ENCODE data around the gene CHRNE. TPM values are rescaled to one million over a fixed set of nuclear protein-coding genes. Genes with fewer than 3 reads are reported as not detected.

CHRNE gene
- total RNA-seq, 4 donors from 2014 or later = 0.53 to 5.2 (median 3.6) TPM

- TF ChIP-seq POLR2A (IDR thresholded peaks at IDR 0.05) (no peak), CTCF (IDR thresholded peaks at IDR 0.05) (no peak)
- no peak overlapping the region for H3K4me3 ChIP-seq (ENCODE audit: low read depth, poor library complexity, severe bottlenecking)
- intact Hi-C loops (cut with DNase I; ENCODE audit: low total_unique reads) = no loop called here
- no peak for DNase-seq (ENCODE audit: low spot score in 2 of 2)
- 84 to 89% methylated on average over 31 of the region's 31 CpGs for WGBS, 2 donors
These were observed 9.0 kb downstream of the CHRNE start for GRCh38 chr17:4893721-4894560.

GRCh38 chr17:4893272-4893671 is 9.6 kb downstream of the CHRNE start:
- no peak overlapping the region for H3K4me3 ChIP-seq (ENCODE audit: low read depth, poor library complexity, severe bottlenecking)
- TF ChIP-seq CTCF (IDR thresholded peaks at IDR 0.05) = no peak
- no peak for TF ChIP-seq POLR2A (IDR thresholded peaks at IDR 0.05)
- intact Hi-C loops (cut with DNase I; ENCODE audit: low total_unique reads) = no loop called here
- WGBS, 2 donors = 88 to 89% methylated on average over 18 of the region's 18 CpGs
- DNase-seq (ENCODE audit: low spot score in 2 of 2) = no peak

- 81 to 87% methylated on average over 14 to 21 of the region's 23 CpGs for WGBS, 2 donors
- no peak overlapping the region for H3K4me3 ChIP-seq (ENCODE audit: low read depth, poor library complexity, severe bottlenecking)
- intact Hi-C loops (cut with DNase I; ENCODE audit: low total_unique reads) = no loop called here
- TF ChIP-seq POLR2A (IDR thresholded peaks at IDR 0.05) = no peak
- no peak for TF ChIP-seq CTCF (IDR thresholded peaks at IDR 0.05)
- DNase-seq (ENCODE audit: low spot score in 2 of 2) = no peak
These were observed 10.2 kb downstream of the CHRNE start for GRCh38 chr17:4892499-4893221.

GRCh38 chr17:4891411-4892410 is 11.2 kb downstream of the CHRNE start:
- no peak overlapping the region for H3K4me3 ChIP-seq (ENCODE audit: low read depth, poor library complexity, severe bottlenecking)
- DNase-seq (ENCODE audit: low spot score in 2 of 2) = no peak
- intact Hi-C loops (cut with DNase I; ENCODE audit: low total_unique reads) = no loop called here
- TF ChIP-seq POLR2A (IDR thresholded peaks at IDR 0.05) = no peak
- no peak for TF ChIP-seq CTCF (IDR thresholded peaks at IDR 0.05)
- WGBS, 2 donors = 89 to 90% methylated on average over 35 to 42 of the region's 42 CpGs

GRCh38 chr17:4887581-4887980 is 15.3 kb downstream of the CHRNE start:
- intact Hi-C loops (cut with DNase I; ENCODE audit: low total_unique reads) = loop anchor here (5.0 kb wide), 1 partner anchor 155 kb away; the partner anchor contains the start of gene MED11
- DNase-seq (ENCODE audit: low spot score in 2 of 2) = no peak
- no peak for TF ChIP-seq CTCF (IDR thresholded peaks at IDR 0.05)
- no peak for TF ChIP-seq POLR2A (IDR thresholded peaks at IDR 0.05)
- WGBS, 2 donors = 89 to 91% methylated on average over 18 of the region's 18 CpGs
- H3K4me3 ChIP-seq (ENCODE audit: low read depth, poor library complexity, severe bottlenecking) = no peak overlapping the region

Measured in lower leg skin (tissue), 4 donors.